ENCODE data around the gene ABCF1. TPM values are rescaled to one million over a fixed set of nuclear protein-coding genes. Genes with fewer than 3 reads are reported as not detected.

Gene ABCF1
- total RNA-seq, 1 experiment from 2014 or later, result 53.3 TPM

- ChIA-PET RAD21 (ENCODE audit: low non-redundant PET in 1 of 2, low total read pairs in 2 of 2, uncharacterized antibody in 2 of 2, unreplicated experiment in 2 of 2) (no interaction called here), CTCF (interaction anchor here (0.6 to 4.7 kb wide), 3 partner anchors 12 to 40 kb away, joined by 3 to 25 read pairs (median 4); no protein-coding TSS in a partner anchor), POLR2A (interaction anchor here (0.6 to 2.8 kb wide), 9 partner anchors 10 to 94 kb away, joined by 3 to 12 read pairs (median 3); partner anchors contain the start of genes ABCF1 and PPP1R10)
- peaks cover 16 to 21% of the 10 kb centered on the region in 2 experiments; a peak in 3 of 4 replicates for H3K36me3 ChIP-seq (ENCODE audit: control insufficient read depth in 1 of 2, insufficient read depth in 2 of 2, low read length in 2 of 2)
- peak overlapping the region; percentile 98 for H3K9ac ChIP-seq (ENCODE audit: low read length)
- TF ChIP-seq CEBPB (IDR thresholded peaks at IDR 0.05; ENCODE audit: low read depth) (no peak), POLR2A (IDR thresholded peaks at IDR 0.05; ENCODE audit: borderline replicate concordance, extremely low read depth, insufficient read depth, insufficient read length) (no peak), JUND (IDR thresholded peaks at IDR 0.05) (no peak), ELF1 (IDR thresholded peaks at IDR 0.05; ENCODE audit: borderline replicate concordance, low read depth) (no peak), EZH2 (IDR thresholded peaks at IDR 0.05) (no peak), FOSL1 (IDR thresholded peaks at IDR 0.05; ENCODE audit: low read depth) (no peak), SP1 (IDR thresholded peaks at IDR 0.05; ENCODE audit: low read depth) (no peak), SIN3A (IDR thresholded peaks at IDR 0.05; ENCODE audit: low read depth) (no peak), SRF (IDR thresholded peaks at IDR 0.05; ENCODE audit: low read depth) (no peak), POLR2AphosphoS5 (IDR thresholded peaks at IDR 0.05; ENCODE audit: low read depth, low read length) (no peak; the same call in 1 of the 2 replicates), ZNF274 (IDR thresholded peaks at IDR 0.05; ENCODE audit: low read depth, low read length) (no peak), YY1 (IDR thresholded peaks at IDR 0.05; ENCODE audit: extremely low read depth, insufficient replicate concordance, low read depth, low read length) (no peak), CBX3 (IDR thresholded peaks at IDR 0.05; ENCODE audit: low read depth) (no peak), ZFX (IDR thresholded peaks at IDR 0.05) (no peak), ATF3 (IDR thresholded peaks at IDR 0.05) (no peak), RAD21 (IDR thresholded peaks at IDR 0.05; ENCODE audit: low read depth) (no peak)
- TF ChIP-seq, protein P1, sequence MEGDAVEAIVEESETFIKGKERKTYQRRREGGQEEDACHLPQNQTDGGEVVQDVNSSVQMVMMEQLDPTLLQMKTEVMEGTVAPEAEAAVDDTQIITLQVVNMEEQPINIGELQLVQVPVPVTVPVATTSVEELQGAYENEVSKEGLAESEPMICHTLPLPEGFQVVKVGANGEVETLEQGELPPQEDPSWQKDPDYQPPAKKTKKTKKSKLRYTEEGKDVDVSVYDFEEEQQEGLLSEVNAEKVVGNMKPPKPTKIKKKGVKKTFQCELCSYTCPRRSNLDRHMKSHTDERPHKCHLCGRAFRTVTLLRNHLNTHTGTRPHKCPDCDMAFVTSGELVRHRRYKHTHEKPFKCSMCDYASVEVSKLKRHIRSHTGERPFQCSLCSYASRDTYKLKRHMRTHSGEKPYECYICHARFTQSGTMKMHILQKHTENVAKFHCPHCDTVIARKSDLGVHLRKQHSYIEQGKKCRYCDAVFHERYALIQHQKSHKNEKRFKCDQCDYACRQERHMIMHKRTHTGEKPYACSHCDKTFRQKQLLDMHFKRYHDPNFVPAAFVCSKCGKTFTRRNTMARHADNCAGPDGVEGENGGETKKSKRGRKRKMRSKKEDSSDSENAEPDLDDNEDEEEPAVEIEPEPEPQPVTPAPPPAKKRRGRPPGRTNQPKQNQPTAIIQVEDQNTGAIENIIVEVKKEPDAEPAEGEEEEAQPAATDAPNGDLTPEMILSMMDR (IDR thresholded peaks at IDR 0.05 in 2 of 3, conservative IDR thresholded peaks at IDR 0.05 in 1 of 3; ENCODE audit: borderline replicate concordance in 1 of 3, insufficient read depth in 1 of 3, low read depth in 2 of 3, low read length in 2 of 3), result no peak
- TF ChIP-seq, protein P2, sequence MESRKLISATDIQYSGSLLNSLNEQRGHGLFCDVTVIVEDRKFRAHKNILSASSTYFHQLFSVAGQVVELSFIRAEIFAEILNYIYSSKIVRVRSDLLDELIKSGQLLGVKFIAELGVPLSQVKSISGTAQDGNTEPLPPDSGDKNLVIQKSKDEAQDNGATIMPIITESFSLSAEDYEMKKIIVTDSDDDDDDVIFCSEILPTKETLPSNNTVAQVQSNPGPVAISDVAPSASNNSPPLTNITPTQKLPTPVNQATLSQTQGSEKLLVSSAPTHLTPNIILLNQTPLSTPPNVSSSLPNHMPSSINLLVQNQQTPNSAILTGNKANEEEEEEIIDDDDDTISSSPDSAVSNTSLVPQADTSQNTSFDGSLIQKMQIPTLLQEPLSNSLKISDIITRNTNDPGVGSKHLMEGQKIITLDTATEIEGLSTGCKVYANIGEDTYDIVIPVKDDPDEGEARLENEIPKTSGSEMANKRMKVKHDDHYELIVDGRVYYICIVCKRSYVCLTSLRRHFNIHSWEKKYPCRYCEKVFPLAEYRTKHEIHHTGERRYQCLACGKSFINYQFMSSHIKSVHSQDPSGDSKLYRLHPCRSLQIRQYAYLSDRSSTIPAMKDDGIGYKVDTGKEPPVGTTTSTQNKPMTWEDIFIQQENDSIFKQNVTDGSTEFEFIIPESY (IDR thresholded peaks at IDR 0.05; ENCODE audit: extremely low read depth, insufficient replicate concordance, low read length), result no peak
- TF ChIP-seq, protein P3, sequence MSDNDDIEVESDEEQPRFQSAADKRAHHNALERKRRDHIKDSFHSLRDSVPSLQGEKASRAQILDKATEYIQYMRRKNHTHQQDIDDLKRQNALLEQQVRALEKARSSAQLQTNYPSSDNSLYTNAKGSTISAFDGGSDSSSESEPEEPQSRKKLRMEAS (IDR thresholded peaks at IDR 0.05), result no peak
- TF ChIP-seq, protein P4, sequence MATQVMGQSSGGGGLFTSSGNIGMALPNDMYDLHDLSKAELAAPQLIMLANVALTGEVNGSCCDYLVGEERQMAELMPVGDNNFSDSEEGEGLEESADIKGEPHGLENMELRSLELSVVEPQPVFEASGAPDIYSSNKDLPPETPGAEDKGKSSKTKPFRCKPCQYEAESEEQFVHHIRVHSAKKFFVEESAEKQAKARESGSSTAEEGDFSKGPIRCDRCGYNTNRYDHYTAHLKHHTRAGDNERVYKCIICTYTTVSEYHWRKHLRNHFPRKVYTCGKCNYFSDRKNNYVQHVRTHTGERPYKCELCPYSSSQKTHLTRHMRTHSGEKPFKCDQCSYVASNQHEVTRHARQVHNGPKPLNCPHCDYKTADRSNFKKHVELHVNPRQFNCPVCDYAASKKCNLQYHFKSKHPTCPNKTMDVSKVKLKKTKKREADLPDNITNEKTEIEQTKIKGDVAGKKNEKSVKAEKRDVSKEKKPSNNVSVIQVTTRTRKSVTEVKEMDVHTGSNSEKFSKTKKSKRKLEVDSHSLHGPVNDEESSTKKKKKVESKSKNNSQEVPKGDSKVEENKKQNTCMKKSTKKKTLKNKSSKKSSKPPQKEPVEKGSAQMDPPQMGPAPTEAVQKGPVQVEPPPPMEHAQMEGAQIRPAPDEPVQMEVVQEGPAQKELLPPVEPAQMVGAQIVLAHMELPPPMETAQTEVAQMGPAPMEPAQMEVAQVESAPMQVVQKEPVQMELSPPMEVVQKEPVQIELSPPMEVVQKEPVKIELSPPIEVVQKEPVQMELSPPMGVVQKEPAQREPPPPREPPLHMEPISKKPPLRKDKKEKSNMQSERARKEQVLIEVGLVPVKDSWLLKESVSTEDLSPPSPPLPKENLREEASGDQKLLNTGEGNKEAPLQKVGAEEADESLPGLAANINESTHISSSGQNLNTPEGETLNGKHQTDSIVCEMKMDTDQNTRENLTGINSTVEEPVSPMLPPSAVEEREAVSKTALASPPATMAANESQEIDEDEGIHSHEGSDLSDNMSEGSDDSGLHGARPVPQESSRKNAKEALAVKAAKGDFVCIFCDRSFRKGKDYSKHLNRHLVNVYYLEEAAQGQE (IDR thresholded peaks at IDR 0.05; ENCODE audit: low read depth), result no peak
- H3K79me2 ChIP-seq (ENCODE audit: insufficient read depth, low read length), result peaks cover 54% of the 10 kb centered on the region
- peaks cover 10 to 23% of the 10 kb centered on the region in 2 experiments; a peak in 3 of 4 replicates for H3K4me1 ChIP-seq (ENCODE audit: control insufficient read depth in 1 of 2, insufficient read depth in 2 of 2, low read length in 2 of 2)
- DNase-seq (ENCODE audit: low read depth, low spot score) (peak; percentile 24), ATAC-seq (no peak)
- no peak overlapping the region for H2AFZ ChIP-seq (ENCODE audit: low read depth, low read length, poor library complexity, severe bottlenecking)
- H3K27me3 ChIP-seq (ENCODE audit: insufficient read depth, low read length), result no peaks in the 10 kb centered on the region
- H3K9me2 ChIP-seq (ENCODE audit: insufficient read depth), result no peaks in the 10 kb centered on the region
- TSS peak; percentile 71 for BruUV-seq (replicated peaks)
- H3K4me3 ChIP-seq (replicated peaks in 1 of 2; ENCODE audit: low read depth in 1 of 2, low read length in 2 of 2), result peak overlapping the region; percentile 88 to 95
- no peaks in the 10 kb centered on the region for H3K9me3 ChIP-seq (ENCODE audit: control insufficient read depth in 1 of 2, insufficient read depth in 1 of 2, low read depth in 1 of 2, low read length in 2 of 2)
- no peaks in the 10 kb centered on the region for H4K20me1 ChIP-seq (ENCODE audit: insufficient read depth)
- H3K4me2 ChIP-seq (ENCODE audit: low read length), result peak overlapping the region; percentile 91
- intact Hi-C loops (cut with micrococcal nuclease), result loop anchor here (5.0 kb wide), 1 partner anchor 160 kb away; the partner anchor contains the start of gene MDC1
- H3K27ac ChIP-seq (ENCODE audit: low read depth, low read length), result peak overlapping the region; percentile 96
Observed at GRCh38 chr6:30557683-30557981, 13.6 kb upstream of the ABCF1 start.

Measured in HCT116 (cell line).